ENCODE measurements around the gene CABLES1.
A peak's percentile ranks its signal among the peaks of the same experiment; 100 is the strongest.

CABLES1 gene

GRCh38 chr18:23306822-23307221 is 171.5 kb downstream of the CABLES1 start:
- H3K4me3 ChIP-seq (replicated peaks; ENCODE audit: low read depth, low read length): no peak overlapping the region
- no peaks in the 10 kb centered on the region for H3K36me3 ChIP-seq (ENCODE audit: control insufficient read depth, insufficient read depth, low read length)
- DNase-seq (ENCODE audit: extremely low read depth, insufficient read length): no peak
- no peaks in the 10 kb centered on the region for H3K27me3 ChIP-seq (replicated peaks; ENCODE audit: control insufficient read depth, insufficient read depth, low read length)
- TF ChIP-seq, protein P1, sequence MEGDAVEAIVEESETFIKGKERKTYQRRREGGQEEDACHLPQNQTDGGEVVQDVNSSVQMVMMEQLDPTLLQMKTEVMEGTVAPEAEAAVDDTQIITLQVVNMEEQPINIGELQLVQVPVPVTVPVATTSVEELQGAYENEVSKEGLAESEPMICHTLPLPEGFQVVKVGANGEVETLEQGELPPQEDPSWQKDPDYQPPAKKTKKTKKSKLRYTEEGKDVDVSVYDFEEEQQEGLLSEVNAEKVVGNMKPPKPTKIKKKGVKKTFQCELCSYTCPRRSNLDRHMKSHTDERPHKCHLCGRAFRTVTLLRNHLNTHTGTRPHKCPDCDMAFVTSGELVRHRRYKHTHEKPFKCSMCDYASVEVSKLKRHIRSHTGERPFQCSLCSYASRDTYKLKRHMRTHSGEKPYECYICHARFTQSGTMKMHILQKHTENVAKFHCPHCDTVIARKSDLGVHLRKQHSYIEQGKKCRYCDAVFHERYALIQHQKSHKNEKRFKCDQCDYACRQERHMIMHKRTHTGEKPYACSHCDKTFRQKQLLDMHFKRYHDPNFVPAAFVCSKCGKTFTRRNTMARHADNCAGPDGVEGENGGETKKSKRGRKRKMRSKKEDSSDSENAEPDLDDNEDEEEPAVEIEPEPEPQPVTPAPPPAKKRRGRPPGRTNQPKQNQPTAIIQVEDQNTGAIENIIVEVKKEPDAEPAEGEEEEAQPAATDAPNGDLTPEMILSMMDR (IDR thresholded peaks at IDR 0.05; ENCODE audit: insufficient read depth, low read length, poor library complexity, severe bottlenecking): no peak

- Histone ChIP-seq H3K36me3 (ENCODE audit: control insufficient read depth, insufficient read depth, low read length) (no peaks in the 10 kb centered on the region), H3K4me3 (replicated peaks; ENCODE audit: low read depth, low read length) (no peak overlapping the region), H3K27me3 (replicated peaks; ENCODE audit: control insufficient read depth, insufficient read depth, low read length) (no peaks in the 10 kb centered on the region)
- peak; percentile 33 for DNase-seq (ENCODE audit: extremely low read depth, insufficient read length)
- TF ChIP-seq, protein P1 (IDR thresholded peaks at IDR 0.05; ENCODE audit: insufficient read depth, low read length, poor library complexity, severe bottlenecking): no peak
These were observed 172.4 kb downstream of the CABLES1 start for GRCh38 chr18:23307567-23308295.
